Measurements from ENCODE around the gene SLCO1B3. TPM values are rescaled to one million over a fixed set of nuclear protein-coding genes. Genes with fewer than 3 reads are reported as not detected.

Gene SLCO1B3
- total and polyA plus RNA-seq, 3 experiments from 2014 or later, result not detected

Other genes starting within 250 kb of the SLCO1B3 start
- not detected for gene SLCO1C1, start 115.4 kb upstream of the SLCO1B3 start, total RNA-seq
- gene SLCO1C1, start 115.4 kb upstream of the SLCO1B3 start, polyA plus RNA-seq, result not detected

Data from CD8-positive, alpha-beta memory T cell (primary cell).